Activated naive CD8-positive, alpha-beta T cell (primary cell): Measurements from ENCODE around the gene SH3PXD2B.

Experiments used
- H3K27ac Mint-ChIP-seq: one replicate; pipeline ENCODE4 v1.8.0; 2021; ENCODE audit warnings: mixed read lengths
- H3K27me3 Mint-ChIP-seq: one replicate; pipeline ENCODE4 v1.8.0; 2021; ENCODE audit warnings: mixed read lengths
- H3K36me3 Mint-ChIP-seq: one replicate; pipeline ENCODE4 v1.8.0; 2021; ENCODE audit warnings: mixed read lengths
- H3K4me1 Mint-ChIP-seq: one replicate; pipeline ENCODE4 v1.8.0; 2021; ENCODE audit warnings: low read depth, mixed read lengths
- H3K4me3 Mint-ChIP-seq: one replicate; pipeline ENCODE4 v1.8.0; 2021; ENCODE audit warnings: mild to moderate bottlenecking, mixed read lengths
- H3K9me3 Mint-ChIP-seq: one replicate; pipeline ENCODE4 v1.8.0; 2021; ENCODE audit warnings: low read depth, mixed read lengths

Gene SH3PXD2B

DNA sequence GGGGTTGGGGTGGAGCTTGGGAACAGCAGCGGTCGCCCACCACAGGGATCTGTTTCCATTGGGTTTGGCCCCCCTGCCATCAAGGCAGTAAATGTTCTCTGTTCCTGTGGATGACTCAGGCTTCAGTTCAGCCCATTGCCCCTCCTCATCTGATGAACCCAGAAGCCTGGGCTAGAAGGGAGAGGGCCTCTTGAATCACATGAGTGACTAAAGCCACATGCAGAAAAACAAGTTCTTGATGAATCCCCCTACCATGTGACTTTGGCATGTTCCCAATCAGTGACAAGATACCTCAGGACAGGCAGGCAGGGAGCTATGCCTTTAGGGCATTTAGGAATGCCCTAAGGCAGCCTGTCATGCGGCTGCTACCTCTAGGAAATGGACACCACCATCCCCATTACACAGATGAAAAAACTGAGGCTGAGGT is 2.5 kb downstream of the SH3PXD2B start:
- Mint-ChIP-seq H3K27me3 (peaks cover 10% of the 10 kb centered on the region), H3K27ac (no peak overlapping the region), H3K36me3 (no peaks in the 10 kb centered on the region), H3K9me3 (no peaks in the 10 kb centered on the region), H3K4me1 (peaks cover 13% of the 10 kb centered on the region), H3K4me3 (no peak overlapping the region)

DNA sequence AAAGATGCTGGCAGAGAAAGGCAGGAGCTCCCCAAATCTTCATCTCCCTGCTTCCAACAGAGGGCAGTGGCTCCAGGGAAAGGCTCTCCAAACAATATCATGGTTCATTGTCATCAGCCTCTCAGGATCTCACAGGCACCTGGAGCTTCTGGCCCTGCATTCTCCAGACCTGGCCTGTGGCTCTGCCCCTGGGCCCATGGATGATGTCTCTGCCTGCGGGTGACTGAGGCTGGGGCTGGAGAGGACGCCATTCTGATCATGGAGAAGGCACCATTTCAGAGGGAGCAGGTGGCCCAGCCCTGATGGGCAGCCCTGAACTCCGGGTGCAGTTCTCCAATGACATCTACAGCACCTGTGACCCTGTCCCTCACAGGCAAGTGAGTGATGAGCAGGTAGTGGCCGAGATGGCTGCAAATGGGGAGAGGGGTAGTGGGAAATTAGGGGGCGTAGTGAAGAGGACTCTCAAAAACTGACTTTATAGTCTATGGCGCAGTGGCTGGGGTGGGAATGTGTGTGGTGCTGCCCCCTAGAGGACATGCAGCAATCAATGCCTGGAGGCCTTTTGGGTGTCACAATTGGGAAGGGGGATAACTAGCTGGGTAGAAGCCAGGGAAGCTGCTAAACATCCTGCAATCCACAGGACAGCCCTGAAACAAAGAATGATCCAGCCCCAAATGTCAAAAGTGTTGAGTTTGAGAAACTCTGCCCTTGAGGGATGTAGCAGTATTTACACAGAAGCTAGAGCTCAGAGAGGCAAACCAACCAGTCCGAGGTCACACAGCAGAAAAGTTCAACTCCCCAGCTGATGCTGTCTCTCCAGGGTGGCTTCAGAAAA is 3.2 kb downstream of the SH3PXD2B start:
- H3K4me3 Mint-ChIP-seq: no peak overlapping the region
- H3K4me1 Mint-ChIP-seq: peaks cover 11% of the 10 kb centered on the region
- no peaks in the 10 kb centered on the region for H3K36me3 Mint-ChIP-seq

DNA sequence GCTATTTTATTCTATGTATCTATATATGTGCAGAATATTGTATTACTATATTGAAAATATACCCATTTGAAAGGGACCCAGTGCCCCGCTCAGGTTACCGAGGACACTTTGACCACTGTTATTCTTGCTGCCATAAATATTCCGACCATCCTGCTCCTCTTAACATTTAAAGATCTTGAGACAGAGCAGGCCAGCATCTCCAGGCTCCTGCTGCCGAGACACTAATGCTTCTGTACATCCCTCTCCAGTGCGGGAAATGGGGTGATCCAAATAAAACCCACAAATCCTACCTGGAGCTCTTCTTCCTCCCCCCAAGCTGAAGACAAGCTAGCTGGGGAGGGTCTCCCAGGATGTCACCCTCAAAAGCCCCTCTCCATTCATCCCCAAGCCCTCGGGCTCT is 3.9 kb downstream of the SH3PXD2B start:
- no peak overlapping the region for H3K4me3 Mint-ChIP-seq
- no peaks in the 10 kb centered on the region for H3K9me3 Mint-ChIP-seq
- H3K4me1 Mint-ChIP-seq: peaks cover 11% of the 10 kb centered on the region
- no peak overlapping the region for H3K27ac Mint-ChIP-seq
- no peaks in the 10 kb centered on the region for H3K36me3 Mint-ChIP-seq
- H3K27me3 Mint-ChIP-seq: peaks cover 10% of the 10 kb centered on the region

More for the DNA sequence above, 3.2 kb downstream of the SH3PXD2B start:
- Mint-ChIP-seq H3K27ac (no peak overlapping the region), H3K9me3 (no peaks in the 10 kb centered on the region), H3K27me3 (peaks cover 10% of the 10 kb centered on the region)

DNA sequence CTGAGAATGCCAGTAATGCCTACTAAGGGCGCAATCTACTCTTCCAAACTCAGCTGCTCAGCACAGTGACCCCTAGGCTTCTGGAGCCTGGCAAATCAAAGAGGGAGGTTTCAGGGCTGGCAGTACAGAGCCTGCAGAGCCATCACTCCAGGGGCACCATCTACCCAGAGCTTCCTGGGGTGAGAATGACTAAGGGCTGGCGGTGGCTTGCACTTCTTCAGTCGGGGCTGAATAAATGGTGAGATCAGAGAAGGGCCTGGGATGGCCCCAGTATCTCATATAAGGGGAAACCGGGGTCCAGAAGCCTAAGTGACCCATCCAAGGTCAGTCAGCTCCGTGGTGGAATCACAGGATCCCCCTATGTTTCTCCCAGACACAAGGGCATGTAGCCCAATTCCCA is 5.3 kb downstream of the SH3PXD2B start:
- H3K4me1 Mint-ChIP-seq: peaks cover 8% of the 10 kb centered on the region
- H3K27ac Mint-ChIP-seq: no peak overlapping the region
- H3K36me3 Mint-ChIP-seq: no peaks in the 10 kb centered on the region
- no peak overlapping the region for H3K4me3 Mint-ChIP-seq
- H3K27me3 Mint-ChIP-seq: peaks cover 11% of the 10 kb centered on the region
- H3K9me3 Mint-ChIP-seq: no peaks in the 10 kb centered on the region

DNA sequence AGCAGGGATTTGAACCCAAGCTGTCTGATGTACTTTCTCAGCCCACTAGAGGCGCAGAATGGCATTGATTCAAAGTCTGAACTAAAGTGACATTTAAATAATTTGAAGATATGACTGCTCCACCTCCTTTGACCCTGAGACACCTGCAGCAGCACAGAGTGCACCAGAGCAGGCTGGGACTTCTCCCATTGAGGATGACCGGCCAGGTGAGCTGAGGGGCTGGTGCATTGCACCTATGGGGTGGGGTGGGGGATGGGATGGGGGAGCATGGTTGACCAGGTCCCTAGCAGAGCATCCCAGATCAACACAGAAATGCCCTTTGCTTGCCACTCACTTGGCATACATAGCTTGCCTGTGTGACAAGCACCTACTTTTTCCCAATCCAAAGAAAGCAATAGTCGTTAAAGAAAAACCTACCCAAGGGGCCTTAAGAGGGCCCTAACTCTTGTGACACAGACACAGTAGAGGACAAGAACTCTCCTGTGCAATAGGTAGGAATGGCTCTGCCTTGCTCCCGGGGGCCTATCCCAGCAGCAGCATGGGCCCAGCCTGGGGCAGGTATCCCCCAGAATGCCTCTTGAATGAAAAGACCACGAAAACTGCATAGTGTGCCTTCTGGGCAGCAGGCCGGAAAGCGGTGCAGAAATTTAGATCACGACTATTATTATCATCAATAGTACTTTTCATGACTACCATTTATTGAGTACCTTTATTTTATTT is 6.5 kb downstream of the SH3PXD2B start:
- Mint-ChIP-seq H3K4me3 (no peak overlapping the region), H3K36me3 (no peaks in the 10 kb centered on the region), H3K4me1 (peaks cover 9% of the 10 kb centered on the region), H3K27me3 (peaks cover 7% of the 10 kb centered on the region), H3K9me3 (no peaks in the 10 kb centered on the region), H3K27ac (no peak overlapping the region)

DNA sequence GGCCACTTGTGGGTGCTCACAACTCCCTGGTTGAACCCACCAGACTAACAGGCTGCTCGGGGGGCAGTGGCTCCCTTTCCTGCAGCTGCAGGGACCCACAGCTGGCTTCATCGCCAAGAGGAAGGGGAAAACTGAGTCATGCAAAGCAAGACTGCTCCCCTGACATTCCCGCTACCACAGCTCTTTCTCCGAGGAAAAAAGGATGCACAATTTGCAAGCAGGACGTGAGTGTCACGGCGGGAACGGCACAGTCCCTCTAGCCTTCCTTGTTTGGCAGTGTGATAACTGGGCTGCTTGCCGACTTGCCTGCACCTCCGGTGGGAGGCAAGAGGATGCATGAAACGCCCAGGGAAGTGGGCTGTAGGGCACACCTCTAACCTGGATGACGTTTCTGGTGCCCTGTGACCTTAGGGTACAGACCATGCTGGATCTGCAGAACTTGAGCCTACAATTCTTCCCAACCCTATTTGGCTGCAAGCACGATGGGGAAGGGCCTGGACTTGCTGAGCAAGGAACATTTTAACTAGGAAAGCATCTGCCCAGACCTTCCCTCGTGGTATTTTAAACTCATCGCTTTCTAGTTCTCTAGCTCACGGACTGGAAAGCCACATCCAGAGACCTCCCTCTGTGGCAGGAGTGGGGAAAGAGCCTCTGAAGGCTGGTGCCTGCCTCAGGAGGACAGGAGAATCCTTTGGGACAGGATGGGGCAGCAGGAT is 7.8 kb downstream of the SH3PXD2B start:
- Mint-ChIP-seq H3K27ac (no peak overlapping the region), H3K27me3 (peaks cover 7% of the 10 kb centered on the region), H3K36me3 (no peaks in the 10 kb centered on the region), H3K4me3 (no peak overlapping the region), H3K4me1 (peaks cover 9% of the 10 kb centered on the region), H3K9me3 (no peaks in the 10 kb centered on the region)

DNA sequence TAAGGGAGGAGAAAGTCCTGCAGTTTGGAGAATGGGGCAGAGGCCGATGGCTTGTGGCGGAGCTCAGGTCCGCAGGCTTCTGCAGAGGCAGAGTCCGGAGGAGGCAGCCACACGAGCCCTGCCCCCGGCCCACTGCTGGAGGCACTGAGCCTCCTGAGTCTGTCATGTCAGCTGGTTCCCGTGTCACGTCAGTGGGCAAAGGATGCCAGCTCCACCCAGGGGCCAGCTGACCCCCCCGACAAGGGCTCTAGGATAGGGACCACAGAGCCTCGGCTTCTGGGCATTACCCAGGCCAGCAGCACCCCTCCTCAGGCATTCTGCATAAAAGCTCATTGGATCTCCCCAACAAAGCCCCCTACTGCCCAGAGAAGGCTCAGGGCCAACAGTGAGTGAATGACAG is 8.5 kb downstream of the SH3PXD2B start:
- Mint-ChIP-seq H3K9me3 (no peaks in the 10 kb centered on the region), H3K4me1 (peaks cover 9% of the 10 kb centered on the region), H3K27me3 (peaks cover 3% of the 10 kb centered on the region), H3K27ac (no peak overlapping the region), H3K4me3 (no peak overlapping the region), H3K36me3 (no peaks in the 10 kb centered on the region)

DNA sequence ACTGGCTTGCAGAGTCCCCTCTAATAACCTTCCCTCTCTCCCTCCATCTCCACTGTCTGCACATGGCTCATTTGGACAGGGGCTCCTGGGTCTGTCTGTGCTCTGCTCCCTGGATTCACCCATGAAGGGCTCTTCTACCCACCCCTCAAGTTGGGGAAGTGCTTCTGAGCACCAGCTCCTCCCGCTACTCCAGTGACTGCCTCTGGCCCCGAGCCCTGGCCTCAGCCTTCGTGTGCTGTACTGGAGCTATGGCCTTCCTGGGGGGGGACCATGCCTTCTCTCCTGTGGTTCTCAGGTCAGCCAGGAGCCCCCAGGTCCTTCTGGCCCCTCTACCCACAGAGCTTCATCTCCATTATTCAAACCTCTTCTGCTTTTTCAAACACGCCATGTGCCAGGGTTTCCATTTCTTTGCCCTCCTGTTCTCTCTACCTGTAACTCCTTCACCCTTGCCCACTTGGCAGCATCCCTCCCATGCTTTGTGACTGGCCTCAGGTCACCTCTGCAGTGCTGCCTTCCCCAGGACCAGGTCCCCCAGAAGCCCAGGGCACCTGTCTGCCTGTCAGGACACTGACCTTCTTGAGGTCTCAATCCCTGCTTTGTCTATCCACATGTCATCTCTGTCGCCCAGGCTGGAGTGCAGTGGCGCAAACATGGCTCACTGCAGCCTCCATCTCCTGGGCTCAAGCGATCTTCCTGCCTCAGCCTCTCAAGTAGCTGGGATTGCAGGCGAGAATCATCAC is 9.5 kb downstream of the SH3PXD2B start:
- H3K27ac Mint-ChIP-seq: no peak overlapping the region
- H3K27me3 Mint-ChIP-seq: peaks cover 3% of the 10 kb centered on the region
- no peaks in the 10 kb centered on the region for H3K36me3 Mint-ChIP-seq
- H3K9me3 Mint-ChIP-seq: no peaks in the 10 kb centered on the region
- no peak overlapping the region for H3K4me3 Mint-ChIP-seq
- H3K4me1 Mint-ChIP-seq: peaks cover 9% of the 10 kb centered on the region

DNA sequence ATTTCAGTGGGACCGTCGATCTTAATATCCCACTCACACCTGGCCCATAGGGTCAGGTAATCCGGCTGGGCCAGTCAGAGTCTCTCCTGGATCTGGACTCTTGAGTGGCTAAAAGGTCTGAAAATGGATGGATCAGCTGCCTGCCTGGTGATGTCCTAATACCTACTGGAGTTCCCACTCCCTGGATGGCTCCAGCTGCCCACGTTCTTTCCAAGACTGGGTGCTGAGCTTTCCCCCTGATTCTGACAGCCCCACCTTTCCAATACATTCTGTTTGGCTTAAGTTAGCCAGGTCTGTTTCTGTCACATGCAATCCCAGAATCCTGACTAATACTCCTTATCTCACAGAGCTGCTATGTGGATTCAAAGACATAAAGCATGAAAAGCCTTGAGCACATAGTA is 10.2 kb downstream of the SH3PXD2B start:
- no peaks in the 10 kb centered on the region for H3K36me3 Mint-ChIP-seq
- no peak overlapping the region for H3K27ac Mint-ChIP-seq
- peaks cover 9% of the 10 kb centered on the region for H3K4me1 Mint-ChIP-seq
- H3K4me3 Mint-ChIP-seq: no peak overlapping the region
- H3K9me3 Mint-ChIP-seq: no peaks in the 10 kb centered on the region
- H3K27me3 Mint-ChIP-seq: peaks cover 3% of the 10 kb centered on the region

DNA sequence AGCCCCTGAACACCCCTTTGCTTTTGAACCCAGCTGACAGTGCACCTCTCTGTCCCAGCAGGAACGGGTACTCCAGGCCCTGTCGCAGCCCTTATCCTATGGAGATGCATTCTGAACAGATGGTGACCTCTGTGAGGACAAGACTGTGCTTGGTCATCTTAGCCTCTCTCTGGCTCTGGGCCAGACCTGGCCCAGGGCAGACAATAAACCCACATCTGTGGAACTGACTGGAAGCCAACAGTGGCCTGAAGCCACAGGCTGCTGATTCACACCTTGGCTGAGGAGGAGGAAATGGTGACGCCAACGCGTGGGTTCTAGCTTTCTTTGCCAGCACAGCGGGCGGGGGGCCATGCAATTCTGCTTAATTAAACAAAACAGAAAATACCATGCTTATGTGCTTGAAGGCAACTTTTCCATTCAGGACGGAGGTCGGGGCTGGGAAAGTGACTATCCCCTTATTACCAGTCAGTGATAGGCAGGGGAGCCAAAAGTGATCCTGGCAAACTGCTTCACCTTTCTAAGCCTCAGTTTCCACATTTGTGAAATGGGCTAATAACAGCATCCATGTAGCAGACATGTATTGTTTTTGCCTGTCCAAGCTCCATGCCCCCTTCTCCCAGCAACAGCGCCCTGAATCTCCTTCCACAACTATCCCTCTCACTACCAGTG is 10.8 kb downstream of the SH3PXD2B start:
- H3K4me1 Mint-ChIP-seq: peaks cover 9% of the 10 kb centered on the region
- H3K27me3 Mint-ChIP-seq: peaks cover 3% of the 10 kb centered on the region
- H3K27ac Mint-ChIP-seq: no peak overlapping the region
- H3K4me3 Mint-ChIP-seq: no peak overlapping the region
- no peaks in the 10 kb centered on the region for H3K36me3 Mint-ChIP-seq
- H3K9me3 Mint-ChIP-seq: no peaks in the 10 kb centered on the region

DNA sequence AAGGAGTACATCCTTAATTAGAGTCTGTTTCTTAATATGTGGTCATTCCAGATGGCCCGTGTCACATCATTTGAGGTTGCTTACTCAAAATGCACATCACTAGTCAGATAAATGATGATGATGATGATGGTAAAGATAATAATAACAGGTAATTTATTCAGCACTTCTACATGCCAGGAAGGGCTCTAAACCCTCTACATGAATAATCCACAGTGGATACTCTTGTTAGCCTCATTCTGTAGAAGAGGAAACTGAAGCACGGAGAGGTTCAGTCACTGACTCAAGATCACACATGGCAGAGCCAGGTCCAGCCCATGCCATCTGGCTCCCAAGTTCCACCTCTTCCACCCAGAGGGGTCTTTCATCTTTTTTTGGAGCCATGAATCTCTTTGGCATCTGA is 11.7 kb downstream of the SH3PXD2B start:
- peaks cover 3% of the 10 kb centered on the region for H3K27me3 Mint-ChIP-seq
- no peak overlapping the region for H3K27ac Mint-ChIP-seq
- H3K4me3 Mint-ChIP-seq: no peak overlapping the region
- no peaks in the 10 kb centered on the region for H3K36me3 Mint-ChIP-seq
- H3K4me1 Mint-ChIP-seq: peaks cover 9% of the 10 kb centered on the region
- H3K9me3 Mint-ChIP-seq: no peaks in the 10 kb centered on the region

DNA sequence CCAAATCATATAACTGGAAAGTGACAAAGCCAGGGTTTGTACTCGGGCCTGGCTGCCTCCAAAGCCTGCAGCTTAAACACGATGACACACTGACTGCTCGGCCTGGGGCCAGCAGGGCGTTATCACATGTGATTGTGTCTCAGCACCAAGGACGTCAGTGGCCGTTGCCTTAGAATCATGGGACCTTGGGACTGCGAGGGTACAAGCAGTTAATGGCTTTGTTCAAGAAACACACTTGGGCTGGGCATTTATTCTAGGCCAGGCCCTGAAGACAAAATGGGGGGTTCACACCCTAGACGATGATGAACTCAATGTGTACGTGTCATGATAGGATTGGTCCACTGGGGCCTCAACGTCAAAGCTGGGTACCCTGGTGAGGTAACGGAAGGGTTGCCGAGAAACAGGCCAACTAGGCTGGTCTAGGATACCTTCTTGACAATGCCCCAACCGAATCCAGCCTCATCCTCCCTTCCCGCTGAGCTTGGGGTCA is 13.0 kb downstream of the SH3PXD2B start:
- peaks cover 3% of the 10 kb centered on the region for H3K27me3 Mint-ChIP-seq
- H3K36me3 Mint-ChIP-seq: no peaks in the 10 kb centered on the region
- H3K9me3 Mint-ChIP-seq: no peaks in the 10 kb centered on the region
- H3K4me1 Mint-ChIP-seq: peaks cover 9% of the 10 kb centered on the region
- H3K27ac Mint-ChIP-seq: no peak overlapping the region
- no peak overlapping the region for H3K4me3 Mint-ChIP-seq

DNA sequence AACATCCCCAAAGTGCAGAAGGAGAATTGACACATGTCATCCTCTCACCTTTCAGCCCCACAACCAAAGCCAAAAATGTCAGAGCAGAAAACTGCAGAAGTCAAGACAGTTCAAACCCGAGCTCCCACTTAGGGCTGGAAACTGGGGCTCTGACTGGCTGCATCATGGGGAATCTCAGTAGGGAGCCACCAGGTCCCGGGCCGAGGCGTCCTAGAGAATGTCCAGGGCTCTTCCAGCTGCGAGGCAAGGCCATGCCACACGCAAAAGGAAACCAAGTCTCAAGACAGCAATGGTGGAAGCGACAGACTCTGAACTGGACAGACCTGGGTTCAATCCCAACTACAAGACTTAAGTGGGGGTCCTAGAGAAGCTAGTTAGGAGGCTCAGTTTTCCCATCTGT is 13.8 kb downstream of the SH3PXD2B start:
- H3K36me3 Mint-ChIP-seq: no peaks in the 10 kb centered on the region
- no peak overlapping the region for H3K27ac Mint-ChIP-seq
- peaks cover 9% of the 10 kb centered on the region for H3K4me1 Mint-ChIP-seq
- H3K9me3 Mint-ChIP-seq: no peaks in the 10 kb centered on the region
- H3K27me3 Mint-ChIP-seq: peaks cover 3% of the 10 kb centered on the region
- no peak overlapping the region for H3K4me3 Mint-ChIP-seq
